DOHH2 (cell line): ENCODE data around the gene NHLRC2.

Experiments used
- H3F3A ChIP-seq: fragments of 200-600 bp; sonication (generic), shearing (Covaris generic); 2 replicates; pipeline ENCODE4 v1.6.0; 2016; ENCODE audit warnings: antibody characterized with exemption, mild to moderate bottlenecking; ENCODE audit not compliant: control insufficient read depth, insufficient read depth
- H3K27ac ChIP-seq: fragments of 200-600 bp; sonication (generic); 2 replicates; pipeline ENCODE4 v1.5.1; 2014; ENCODE audit warnings: low read depth, mild to moderate bottlenecking, low read length, moderate library complexity
- H3K27me3 ChIP-seq: fragments of 200-600 bp; sonication (generic); 2 replicates; pipeline ENCODE4 v1.6.1; 2014; ENCODE audit warnings: mild to moderate bottlenecking, low read length, mixed read lengths; ENCODE audit not compliant: control insufficient read depth
- H3K36me3 ChIP-seq: fragments of 200-600 bp; sonication (generic); 2 replicates; pipeline ENCODE4 v1.6.1; 2014; ENCODE audit warnings: mild to moderate bottlenecking, low read length, moderate library complexity, mixed read lengths; ENCODE audit not compliant: control insufficient read depth
- H3K4me1 ChIP-seq: fragments of 200-600 bp; sonication (generic); 2 replicates; pipeline ENCODE4 v1.6.1; 2014; ENCODE audit warnings: mild to moderate bottlenecking, low read length, mixed read lengths; ENCODE audit not compliant: control insufficient read depth
- H3K4me2 ChIP-seq: fragments of 200-600 bp; sonication (generic); 2 replicates; pipeline ENCODE4 v1.6.0; 2014; ENCODE audit warnings: mild to moderate bottlenecking, low read length, moderate library complexity
- H3K4me3 ChIP-seq: fragments of 200-600 bp; sonication (generic); 2 replicates; pipeline ENCODE4 v1.5.1; 2014; ENCODE audit warnings: mild to moderate bottlenecking, low read length, mixed read lengths
- H3K79me2 ChIP-seq: fragments of 200-600 bp; sonication (generic); 2 replicates; pipeline ENCODE4 v1.6.1; 2014; ENCODE audit warnings: mild to moderate bottlenecking, low read length, mixed read lengths; ENCODE audit not compliant: control insufficient read depth
- H3K9me2 ChIP-seq: fragments of 200-600 bp; sonication (generic); replicated peaks from 2 replicates; pipeline ENCODE4 v1.6.1; 2014; ENCODE audit warnings: mild to moderate bottlenecking, low read length, mixed read lengths; ENCODE audit not compliant: control insufficient read depth
- H3K9me3 ChIP-seq: fragments of 200-600 bp; sonication (generic); 2 replicates; pipeline ENCODE4 v1.6.1; 2014; ENCODE audit warnings: antibody characterized with exemption, low read length, mixed read lengths; ENCODE audit not compliant: control insufficient read depth, insufficient read depth
- H4K20me1 ChIP-seq: fragments of 200-600 bp; sonication (generic); 2 replicates; pipeline ENCODE4 v1.6.0; 2014; ENCODE audit warnings: low read depth, mild to moderate bottlenecking, antibody characterized with exemption, low read length, moderate library complexity; ENCODE audit not compliant: control insufficient read depth, insufficient read depth
- CTCF ChIP-seq: fragments of 200-600 bp; sonication (generic); IDR thresholded peaks from one replicate; pipeline ENCODE4 v1.5.1; 2014; ENCODE audit warnings: antibody characterized with exemption, mild to moderate bottlenecking, low read depth, low read length; ENCODE audit not compliant: poor library complexity, severe bottlenecking
- EZH2phosphoT487 ChIP-seq: fragments of 200-600 bp; sonication (generic); IDR thresholded peaks from 2 replicates; pipeline ENCODE4 v1.6.1; 2017; ENCODE audit warnings: borderline replicate concordance, mild to moderate bottlenecking, antibody characterized with exemption, low read length, moderate library complexity, mixed read lengths

Gene NHLRC2

GRCh38 chr10:113922787-113923570 lies 68.5 kb downstream of the NHLRC2 start:
- H3K36me3 ChIP-seq: no peaks in the 10 kb centered on the region
- no peak overlapping the region for H3K27ac ChIP-seq
- no peak overlapping the region for H3K4me3 ChIP-seq
- H3K79me2 ChIP-seq: no peaks in the 10 kb centered on the region
- no peaks in the 10 kb centered on the region for H3F3A ChIP-seq
- TF ChIP-seq CTCF (peak; percentile 36), EZH2phosphoT487 (no peak)
- no peaks in the 10 kb centered on the region for H3K27me3 ChIP-seq
- peaks cover 8% of the 10 kb centered on the region; the same call in 1 of the 2 replicates for H3K9me3 ChIP-seq
- H3K9me2 ChIP-seq: no peaks in the 10 kb centered on the region
- no peaks in the 10 kb centered on the region for H3K4me1 ChIP-seq
- H3K4me2 ChIP-seq: no peak overlapping the region
- no peaks in the 10 kb centered on the region for H4K20me1 ChIP-seq

GRCh38 chr10:113924186-113924585 lies 69.7 kb downstream of the NHLRC2 start:
- H3K27ac ChIP-seq: no peak overlapping the region
- H3F3A ChIP-seq: no peaks in the 10 kb centered on the region
- H3K4me3 ChIP-seq: no peak overlapping the region
- H4K20me1 ChIP-seq: no peaks in the 10 kb centered on the region
- H3K27me3 ChIP-seq: no peaks in the 10 kb centered on the region
- H3K79me2 ChIP-seq: no peaks in the 10 kb centered on the region
- no peaks in the 10 kb centered on the region for H3K4me1 ChIP-seq
- TF ChIP-seq EZH2phosphoT487: no peak
- TF ChIP-seq CTCF: no peak
- no peaks in the 10 kb centered on the region for H3K9me2 ChIP-seq
- no peaks in the 10 kb centered on the region for H3K36me3 ChIP-seq
- H3K9me3 ChIP-seq: peaks cover 8% of the 10 kb centered on the region; the same call in 1 of the 2 replicates
- no peak overlapping the region for H3K4me2 ChIP-seq

- Histone ChIP-seq H3K9me2 (no peaks in the 10 kb centered on the region), H3K4me2 (no peak overlapping the region), H3K27me3 (peaks cover 2% of the 10 kb centered on the region; the same call in 1 of the 2 replicates), H3K4me3 (no peak overlapping the region), H3K9me3 (peaks cover 8% of the 10 kb centered on the region; the same call in 1 of the 2 replicates), H3F3A (no peaks in the 10 kb centered on the region), H3K4me1 (no peaks in the 10 kb centered on the region), H3K79me2 (no peaks in the 10 kb centered on the region), H4K20me1 (no peaks in the 10 kb centered on the region), H3K27ac (no peak overlapping the region), H3K36me3 (no peaks in the 10 kb centered on the region)
- TF ChIP-seq EZH2phosphoT487: no peak
- TF ChIP-seq CTCF: no peak
Observed at GRCh38 chr10:113924664-113925063, 70.2 kb downstream of the NHLRC2 start.
